Endothelial cell of umbilical vein (primary cell): ENCODE results near the gene FBXL13. TPM values are rescaled to one million over a fixed set of nuclear protein-coding genes. Genes with fewer than 3 reads are reported as not detected.

Source experiments
- BruUV-seq: library from RNA; stranded (reverse); fragments of 400-500 nt; replicated peaks from 2 replicates; lab custom pipeline; 2021; lab: Mats Ljungman, UMichigan
- CTCF ChIA-PET: fragments of 300-600, 350-600 bp; sonication (Branson Sonifier 250); formaldehyde crosslinking; loops from one replicate; lab custom pipeline; 2021; ENCODE audit warnings: antibody characterized with exemption, inconsistent platforms; lab: Charles Lee
- POLR2A ChIA-PET: fragments of 300-600, 350-600 bp; sonication (Branson Sonifier 250); formaldehyde crosslinking; loops from one replicate; lab custom pipeline; 2021; ENCODE audit warnings: antibody characterized with exemption, inconsistent platforms; lab: Charles Lee
- DNase-seq: peaks from one replicate; pipeline ENCODE4 v3.0.0-alpha.2; 2011; ENCODE audit warnings: low read depth, low spot score
- FAIRE-seq: peaks from 2 replicates; lab custom pipeline; 2011; peaks lifted over from hg19 to GRCh38; lab: Jason Lieb, UNC
- H2AFZ ChIP-seq: 2 replicates; pipeline ENCODE4 v1.6.0; 2012; ENCODE audit warnings: low read depth, low read length, control low read depth, inconsistent platforms
- H3K27ac ChIP-seq: 2 replicates; pipeline ENCODE4 v1.5.1; 2011; ENCODE audit warnings: low read depth, mild to moderate bottlenecking, control low read depth, low read length, moderate library complexity; ENCODE audit not compliant: insufficient read depth
- H3K27me3 ChIP-seq, 2 experiments: 2 replicates each; pipeline versions ENCODE4 v1.6.0 to v1.6.1; 2011; ENCODE audit warnings: low read length in 2 of 2, mixed read lengths in 1 of 2; ENCODE audit not compliant: control insufficient read depth in 2 of 2, insufficient read depth in 2 of 2
- H3K36me3 ChIP-seq, 2 experiments: 2 replicates in 1 of 2; 3 replicates in 1 of 2; pipeline ENCODE4 v1.5.1; 2011; ENCODE audit warnings: low read length in 2 of 2, mild to moderate bottlenecking in 1 of 2, moderate library complexity in 1 of 2; ENCODE audit not compliant: control insufficient read depth in 2 of 2, insufficient read depth in 2 of 2; ENCODE audit errors: extremely low read depth in 1 of 2
- H3K4me1 ChIP-seq: 3 replicates; pipeline ENCODE4 v1.5.1; 2011; ENCODE audit warnings: mild to moderate bottlenecking, low read length; ENCODE audit not compliant: control insufficient read depth, insufficient read depth; ENCODE audit errors: extremely low read depth
- H3K4me2 ChIP-seq: 2 replicates; pipeline ENCODE4 v1.6.1; 2011; ENCODE audit warnings: low read length, control low read depth, mixed read lengths; ENCODE audit not compliant: insufficient read depth
- H3K4me3 ChIP-seq, 3 experiments: fragments of 200-600 bp in 1 of 3; sonication (generic), shearing (Covaris generic) in 1 of 3; replicated peaks in 1 of 3; 2 replicates each; pipeline ENCODE4 v1.5.1; 2011 to 2016; ENCODE audit warnings: control low read depth in 3 of 3, low read length in 3 of 3, mild to moderate bottlenecking in 2 of 3, inconsistent platforms in 1 of 3, low read depth in 1 of 3, moderate library complexity in 1 of 3; ENCODE audit not compliant: insufficient read depth in 1 of 3
- H3K79me2 ChIP-seq: 2 replicates; pipeline ENCODE4 v1.6.0; 2012; ENCODE audit warnings: low read length, inconsistent platforms; ENCODE audit not compliant: control insufficient read depth, insufficient read depth
- H3K9ac ChIP-seq: replicated peaks from 2 replicates; pipeline ENCODE3; 2011; ENCODE audit warnings: low read length, control low read depth; ENCODE audit not compliant: insufficient read depth; ENCODE audit errors: extremely low read depth
- H3K9me1 ChIP-seq: replicated peaks from 3 replicates; pipeline ENCODE4 v1.6.0; 2011; ENCODE audit warnings: mild to moderate bottlenecking, low read length; ENCODE audit not compliant: control insufficient read depth, insufficient read depth; ENCODE audit errors: extremely low read depth
- H3K9me3 ChIP-seq: replicated peaks from 2 replicates; pipeline ENCODE4 v1.5.1; 2012; ENCODE audit warnings: low read length, inconsistent platforms; ENCODE audit not compliant: control insufficient read depth, insufficient read depth
- H4K20me1 ChIP-seq: replicated peaks from 2 replicates; pipeline ENCODE3; 2011; ENCODE audit warnings: mild to moderate bottlenecking, low read length; ENCODE audit not compliant: control insufficient read depth, insufficient read depth; ENCODE audit errors: extremely low read depth
- CTCF ChIP-seq, 2 donors: IDR thresholded peaks; 1 replicate in 1 of 2; 2 replicates in 1 of 2; pipeline ENCODE4 v1.5.1; 2011; ENCODE audit warnings: low read length in 2 of 2, mild to moderate bottlenecking in 2 of 2, moderate library complexity in 2 of 2, control low read depth in 1 of 2, inconsistent platforms in 1 of 2, low read depth in 1 of 2; ENCODE audit not compliant: insufficient read depth in 1 of 2; ENCODE audit errors: extremely low read depth in 1 of 2
- EZH2 ChIP-seq: IDR thresholded peaks from 2 replicates; pipeline ENCODE4 v1.6.1; 2012; ENCODE audit warnings: borderline replicate concordance, low read depth, mild to moderate bottlenecking, moderate library complexity, low read length, inconsistent platforms; ENCODE audit not compliant: severe bottlenecking
- FOS ChIP-seq: IDR thresholded peaks from 2 replicates; pipeline ENCODE4 v1.6.1; 2011; ENCODE audit warnings: mild to moderate bottlenecking, low read length, moderate library complexity, borderline replicate concordance; ENCODE audit not compliant: insufficient read depth
- GATA2 ChIP-seq: IDR thresholded peaks from 2 replicates; pipeline ENCODE4 v1.7.0; 2011; ENCODE audit warnings: low read depth, mild to moderate bottlenecking, moderate library complexity, mixed read lengths, low read length; ENCODE audit not compliant: insufficient read length, insufficient read depth
- JUN ChIP-seq: IDR thresholded peaks from 2 replicates; pipeline ENCODE4 v1.6.1; 2011; ENCODE audit warnings: borderline replicate concordance, low read depth; ENCODE audit not compliant: insufficient read length, insufficient read depth
- MAX ChIP-seq: IDR thresholded peaks from 2 replicates; pipeline ENCODE4 v1.6.1; 2011; ENCODE audit not compliant: insufficient read depth, insufficient read length
- MYC ChIP-seq: IDR thresholded peaks from one replicate; pipeline ENCODE4 v1.6.1; 2011; ENCODE audit warnings: mild to moderate bottlenecking, low read depth, low read length
- POLR2A ChIP-seq: IDR thresholded peaks from 2 replicates; pipeline ENCODE4 v1.6.1; 2012; ENCODE audit warnings: low read depth, mild to moderate bottlenecking, control low read depth, low read length
- POLR2AphosphoS5 ChIP-seq: IDR thresholded peaks from 2 replicates; pipeline ENCODE4 v1.6.1; 2012; ENCODE audit warnings: low read depth, mild to moderate bottlenecking, control low read depth, low read length, moderate library complexity; ENCODE audit not compliant: insufficient read depth
- dilution Hi-C: fragments of 300-500 bp; cut with MboI; formaldehyde crosslinking; loops from one replicate; pipeline ENCODE4 v1.15.0; 2019; ENCODE audit warnings: low sequenced_read_pairs; ENCODE audit not compliant: extremely low pct_ligation_motif_present
- intact Hi-C: fragments of 100-400 bp; cut with micrococcal nuclease; formaldehyde crosslinking; loops from one replicate; pipeline ENCODE4 v1.10.0; 2022
- polyA plus RNA-seq, 4 experiments: library from polyadenylated mRNA; depleted of rRNA in 3 of 4; stranded (reverse) in 3 of 4; unstranded in 1 of 4; fragments of >200 nt; gene quantifications; 2 replicates each; pipeline versions ENCODE4 v1.2.1 to v1.2.3, GENCODE V29; 2011 to 2012; ENCODE audit warnings: missing spikeins in 1 of 4
- total RNA-seq: library from RNA; stranded (reverse); gene quantifications from 2 replicates; pipeline ENCODE4 v1.2.3, GENCODE V29; 2021

FBXL13 gene
- total and polyA plus RNA-seq, 2 donors (not counting 3 experiments of a cell fraction or from before 2014, with no cell fraction given), result 3.9 to 4.6 TPM

- Histone ChIP-seq H2AFZ (no peak overlapping the region), H3K9ac (no peak overlapping the region), H3K9me3 (no peaks in the 10 kb centered on the region), H3K36me3 (peaks cover 0 to 2% of the 10 kb centered on the region in 2 experiments), H3K79me2 (no peaks in the 10 kb centered on the region), H3K9me1 (no peaks in the 10 kb centered on the region), H4K20me1 (no peaks in the 10 kb centered on the region), H3K4me1 (peaks cover 17% of the 10 kb centered on the region), H3K4me2 (no peak overlapping the region), H3K27me3 (no peaks in the 10 kb centered on the region), H3K4me3 (no peak overlapping the region), H3K27ac (no peak overlapping the region)
- no peak for TF ChIP-seq GATA2
- TF ChIP-seq CTCF (IDR thresholded peaks at IDR 0.05; ENCODE audit: extremely low read depth in 1 of 2, insufficient read depth in 1 of 2, low read depth in 1 of 2, low read length in 2 of 2), result no peak
- TF ChIP-seq MYC, result no peak
- TF ChIP-seq MAX, result no peak
- no peak for TF ChIP-seq EZH2
- no peak for TF ChIP-seq JUN
- no peak for TF ChIP-seq POLR2A
- TF ChIP-seq POLR2AphosphoS5, result no peak
- TF ChIP-seq FOS, result no peak
- ChIA-PET CTCF (interaction anchor here (0.9 to 1.6 kb wide), 2 partner anchors 11 to 26 kb away, joined by 3 to 4 read pairs; no protein-coding TSS in a partner anchor), POLR2A (no interaction called here)
- no TSS peak for BruUV-seq
- no peak for FAIRE-seq
- DNase-seq, result no peak
- intact Hi-C loops, result no loop called here
- dilution Hi-C loops, result no loop called here
These were observed 252.4 kb downstream of the FBXL13 start for GRCh38 chr7:102821994-102822747.
